Measurements from ENCODE around the gene RYR3. TPM values are rescaled to one million over a fixed set of nuclear protein-coding genes. Genes with fewer than 3 reads are reported as not detected.

Gene RYR3
- total RNA-seq, 1 donor from 2014 or later, result 0.08 TPM

DNA sequence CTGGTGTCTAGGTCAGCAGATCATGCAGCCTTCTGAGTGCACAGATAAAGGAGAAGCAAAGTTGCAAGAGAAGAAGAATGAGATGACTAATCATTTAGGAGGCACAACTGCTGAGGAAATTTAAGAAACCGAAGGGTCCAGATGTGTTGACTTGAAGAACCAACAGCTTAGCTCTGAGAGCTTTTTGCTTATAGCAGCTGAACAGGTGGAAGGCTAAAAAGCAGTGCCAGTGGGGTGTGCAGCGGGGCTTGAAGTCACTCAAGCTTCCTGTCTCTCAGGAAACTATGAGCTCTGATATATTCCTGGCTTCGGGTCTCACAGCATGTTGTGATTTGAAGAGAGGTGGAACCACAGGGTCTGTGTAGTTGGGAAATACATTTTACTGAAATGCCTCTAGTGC, 305.7 kb downstream of the RYR3 start:
- H3K27ac ChIP-seq (replicated peaks), result no peak overlapping the region
- peaks cover 13% of the 10 kb centered on the region for H3K27me3 ChIP-seq (ENCODE audit: low read depth)
- no peaks in the 10 kb centered on the region for H3K4me1 ChIP-seq
- TF ChIP-seq, protein P1, sequence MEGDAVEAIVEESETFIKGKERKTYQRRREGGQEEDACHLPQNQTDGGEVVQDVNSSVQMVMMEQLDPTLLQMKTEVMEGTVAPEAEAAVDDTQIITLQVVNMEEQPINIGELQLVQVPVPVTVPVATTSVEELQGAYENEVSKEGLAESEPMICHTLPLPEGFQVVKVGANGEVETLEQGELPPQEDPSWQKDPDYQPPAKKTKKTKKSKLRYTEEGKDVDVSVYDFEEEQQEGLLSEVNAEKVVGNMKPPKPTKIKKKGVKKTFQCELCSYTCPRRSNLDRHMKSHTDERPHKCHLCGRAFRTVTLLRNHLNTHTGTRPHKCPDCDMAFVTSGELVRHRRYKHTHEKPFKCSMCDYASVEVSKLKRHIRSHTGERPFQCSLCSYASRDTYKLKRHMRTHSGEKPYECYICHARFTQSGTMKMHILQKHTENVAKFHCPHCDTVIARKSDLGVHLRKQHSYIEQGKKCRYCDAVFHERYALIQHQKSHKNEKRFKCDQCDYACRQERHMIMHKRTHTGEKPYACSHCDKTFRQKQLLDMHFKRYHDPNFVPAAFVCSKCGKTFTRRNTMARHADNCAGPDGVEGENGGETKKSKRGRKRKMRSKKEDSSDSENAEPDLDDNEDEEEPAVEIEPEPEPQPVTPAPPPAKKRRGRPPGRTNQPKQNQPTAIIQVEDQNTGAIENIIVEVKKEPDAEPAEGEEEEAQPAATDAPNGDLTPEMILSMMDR (IDR thresholded peaks at IDR 0.05; ENCODE audit: borderline replicate concordance), result no peak
- intact Hi-C loops (cut with micrococcal nuclease), result no loop called here
- H3K9me3 ChIP-seq (replicated peaks), result no peaks in the 10 kb centered on the region
- no peak overlapping the region for H3K4me3 ChIP-seq
- no peak for DNase-seq
- H3K36me3 ChIP-seq, result no peaks in the 10 kb centered on the region

DNA sequence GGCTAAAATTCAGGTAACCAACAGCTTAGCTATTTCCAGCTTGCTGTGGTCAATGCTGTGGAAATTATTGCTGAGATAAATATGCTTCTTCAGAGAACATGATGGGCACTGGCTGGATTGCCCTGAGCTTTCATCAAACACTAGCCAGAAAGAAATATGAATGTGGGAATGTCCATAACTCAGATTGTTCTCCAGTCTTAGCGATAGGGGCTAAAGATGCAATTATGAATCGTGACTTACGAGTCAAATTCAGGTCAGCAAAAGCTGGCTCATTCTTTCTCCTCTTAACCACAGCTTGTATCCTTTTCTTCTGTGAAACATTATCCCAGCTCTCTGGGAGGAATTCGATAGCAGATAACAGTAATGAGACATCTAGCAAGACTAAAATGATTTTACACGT, 307.6 kb downstream of the RYR3 start:
- no peak for DNase-seq
- intact Hi-C loops (cut with micrococcal nuclease), result no loop called here
- TF ChIP-seq, protein P1 (IDR thresholded peaks at IDR 0.05; ENCODE audit: borderline replicate concordance), result no peak

DNA sequence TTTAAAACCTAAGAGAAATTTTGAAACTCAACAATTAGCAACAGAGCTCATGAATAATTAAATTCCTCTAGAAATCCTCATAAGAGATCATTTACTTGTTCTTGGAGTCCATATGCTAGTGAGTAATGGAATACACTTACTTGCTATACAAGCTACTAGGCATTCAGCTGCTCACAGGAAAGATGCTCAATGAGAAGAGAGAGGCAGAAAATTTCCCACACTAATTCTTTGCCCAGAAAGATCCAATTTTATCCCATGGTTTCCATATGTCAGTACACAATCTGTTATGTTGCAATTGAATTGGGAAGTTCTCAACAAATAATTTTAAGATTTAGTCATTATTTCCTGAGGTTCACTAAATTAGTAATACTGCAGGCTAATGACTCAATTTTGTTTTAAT, 310.4 kb downstream of the RYR3 start:
- Histone ChIP-seq H3K4me1 (no peaks in the 10 kb centered on the region), H3K36me3 (no peaks in the 10 kb centered on the region), H3K27me3 (ENCODE audit: low read depth) (peaks cover 14% of the 10 kb centered on the region), H3K4me3 (no peak overlapping the region), H3K27ac (replicated peaks) (no peak overlapping the region), H3K9me3 (replicated peaks) (no peaks in the 10 kb centered on the region)
- DNase-seq, result no peak
- TF ChIP-seq, protein P1 (IDR thresholded peaks at IDR 0.05; ENCODE audit: borderline replicate concordance), result no peak
- intact Hi-C loops (cut with micrococcal nuclease), result no loop called here

More for the DNA sequence above, 307.6 kb downstream of the RYR3 start:
- Histone ChIP-seq H3K27ac (replicated peaks) (no peak overlapping the region), H3K4me3 (no peak overlapping the region), H3K9me3 (replicated peaks) (no peaks in the 10 kb centered on the region), H3K36me3 (no peaks in the 10 kb centered on the region), H3K27me3 (ENCODE audit: low read depth) (peaks cover 7% of the 10 kb centered on the region), H3K4me1 (no peaks in the 10 kb centered on the region)

GRCh38 chr15:33623010-33623409, 312.2 kb downstream of the RYR3 start:
- Histone ChIP-seq H3K4me3 (no peak overlapping the region), H3K9me3 (replicated peaks) (no peaks in the 10 kb centered on the region), H3K27me3 (ENCODE audit: low read depth) (peaks cover 30% of the 10 kb centered on the region), H3K36me3 (no peaks in the 10 kb centered on the region), H3K27ac (replicated peaks) (no peak overlapping the region), H3K4me1 (no peaks in the 10 kb centered on the region)
- intact Hi-C loops (cut with micrococcal nuclease), result no loop called here
- no peak for DNase-seq
- TF ChIP-seq, protein P1 (IDR thresholded peaks at IDR 0.05; ENCODE audit: borderline replicate concordance), result no peak

GRCh38 chr15:33624439-33624838, 313.7 kb downstream of the RYR3 start:
- no peak for DNase-seq
- no peak overlapping the region for H3K27ac ChIP-seq (replicated peaks)
- TF ChIP-seq, protein P1 (IDR thresholded peaks at IDR 0.05; ENCODE audit: borderline replicate concordance), result no peak
- no peaks in the 10 kb centered on the region for H3K9me3 ChIP-seq (replicated peaks)
- H3K4me3 ChIP-seq, result no peak overlapping the region
- H3K4me1 ChIP-seq, result no peaks in the 10 kb centered on the region
- H3K36me3 ChIP-seq, result no peaks in the 10 kb centered on the region
- peaks cover 30% of the 10 kb centered on the region for H3K27me3 ChIP-seq (ENCODE audit: low read depth)
- intact Hi-C loops (cut with micrococcal nuclease), result no loop called here

GRCh38 chr15:33629647-33630046, 318.9 kb downstream of the RYR3 start:
- intact Hi-C loops (cut with micrococcal nuclease), result no loop called here
- TF ChIP-seq, protein P1 (IDR thresholded peaks at IDR 0.05; ENCODE audit: borderline replicate concordance), result no peak
- no peak for DNase-seq
- H3K9me3 ChIP-seq (replicated peaks), result no peaks in the 10 kb centered on the region
- H3K27ac ChIP-seq (replicated peaks), result no peak overlapping the region
- peaks cover 23% of the 10 kb centered on the region for H3K27me3 ChIP-seq (ENCODE audit: low read depth)
- no peak overlapping the region for H3K4me3 ChIP-seq
- no peaks in the 10 kb centered on the region for H3K4me1 ChIP-seq
- H3K36me3 ChIP-seq, result no peaks in the 10 kb centered on the region

Measured in left ventricle myocardium inferior (tissue), 1 donor.